K562 (cell line): Measurements from ENCODE around the gene GTF3C1.

Source experiments
- BCLAF1 ChIP-seq, 2 experiments: fragments of 450-650 bp in 1 of 2; IDR thresholded peaks; 2 replicates each; pipeline ENCODE4 v1.6.1; 2011 to 2017; ENCODE audit warnings: low read depth in 2 of 2, antibody characterized with exemption in 1 of 2, borderline replicate concordance in 1 of 2, low read length in 1 of 2, mild to moderate bottlenecking in 1 of 2, mixed read lengths in 1 of 2; ENCODE audit not compliant: control insufficient read depth in 1 of 2
- CEBPZ ChIP-seq: fragments of 150-350 bp; IDR thresholded peaks from 2 replicates; pipeline ENCODE4 v1.6.1; 2014; ENCODE audit warnings: low read depth, mild to moderate bottlenecking, low read length, borderline replicate concordance
- FOXP1 ChIP-seq: sonication (generic); formaldehyde crosslinking; IDR thresholded peaks from 2 replicates; pipeline ENCODE4 v1.8.0; 2022; ENCODE audit warnings: mild to moderate bottlenecking, missing genetic modification reagents
- PRPF4 ChIP-seq: fragments of 200-400 bp; formaldehyde crosslinking; IDR thresholded peaks from one replicate; pipeline ENCODE4 v1.6.1; 2017; ENCODE audit warnings: low read length, low read depth, mild to moderate bottlenecking; ENCODE audit not compliant: insufficient read depth, poor library complexity, severe bottlenecking
- RBM15 ChIP-seq: fragments of 200-400 bp; formaldehyde crosslinking; IDR thresholded peaks from 2 replicates; pipeline ENCODE4 v1.6.1; 2018; ENCODE audit warnings: mild to moderate bottlenecking, low read length, moderate library complexity; ENCODE audit not compliant: insufficient read depth

- TF ChIP-seq CEBPZ (no peak), FOXP1 (CRISPR knock-in tag) (no peak), PRPF4 (no peak), BCLAF1 (IDR thresholded peaks at IDR 0.05; ENCODE audit: borderline replicate concordance in 1 of 2, control insufficient read depth in 1 of 2, low read depth in 2 of 2, low read length in 1 of 2) (no peak), RBM15 (no peak)
Observed at GRCh38 chr16:27595993-27596392, 46.3 kb upstream of the GTF3C1 start.
